ENCODE measurements around the gene NCOA7. TPM values are rescaled to one million over a fixed set of nuclear protein-coding genes. Genes with fewer than 3 reads are reported as not detected.

Gene NCOA7
- total RNA-seq, 1 experiment from 2014 or later, result 14.4 TPM

GRCh38 chr6:125959041-125959440 lies 168.3 kb downstream of the NCOA7 start:
- Mint-ChIP-seq H3K9me3 (no peaks in the 10 kb centered on the region), H3K36me3 (no peaks in the 10 kb centered on the region), H3K27me3 (ENCODE audit: low read depth) (no peaks in the 10 kb centered on the region), H3K27ac (no peak overlapping the region), H3K4me1 (peaks cover 4% of the 10 kb centered on the region; the same call in 1 of the 2 replicates), H3K4me3 (no peak overlapping the region)
- ATAC-seq, result no peak
- ChIA-PET POLR2A (interaction anchor here (1.1 kb wide), 1 partner anchor 12 kb away, joined by 6 read pairs; no protein-coding TSS in a partner anchor), CTCF (interaction anchor here (3.0 kb wide), 1 partner anchor 15 kb away, joined by 12 read pairs; no protein-coding TSS in a partner anchor)
- TF ChIP-seq NR1H2 (CRISPR knock-in tag; IDR thresholded peaks at IDR 0.05) (no peak), EMX1 (CRISPR knock-in tag; IDR thresholded peaks at IDR 0.05) (no peak), ZNF423 (CRISPR knock-in tag; IDR thresholded peaks at IDR 0.05) (no peak)
- no peak for DNase-seq (ENCODE audit: low spot score)

- Mint-ChIP-seq H3K4me3 (no peak overlapping the region), H3K9me3 (no peaks in the 10 kb centered on the region), H3K4me1 (peaks cover 1% of the 10 kb centered on the region; the same call in 1 of the 2 replicates), H3K36me3 (no peaks in the 10 kb centered on the region), H3K27me3 (ENCODE audit: low read depth) (no peaks in the 10 kb centered on the region), H3K27ac (no peak overlapping the region)
- CTCF ChIA-PET, result no interaction called here
- ATAC-seq, result no peak
- TF ChIP-seq USF1 (CRISPR knock-in tag; IDR thresholded peaks at IDR 0.05), result no peak
- TF ChIP-seq ZNF425 (CRISPR knock-in tag; conservative IDR thresholded peaks at IDR 0.05), result no peak
- TF ChIP-seq FOXK1 (CRISPR knock-in tag; IDR thresholded peaks at IDR 0.05), result no peak
- no peak for TF ChIP-seq ZNF281 (CRISPR knock-in tag; IDR thresholded peaks at IDR 0.05)
- POLR2A ChIA-PET, result no interaction called here
- DNase-seq (ENCODE audit: low spot score), result no peak
These were observed 170.4 kb downstream of the NCOA7 start for GRCh38 chr6:125961117-125961516.

GRCh38 chr6:125962900-125963497 lies 172.2 kb downstream of the NCOA7 start:
- no peak overlapping the region for H3K4me3 Mint-ChIP-seq
- H3K27ac Mint-ChIP-seq, result no peak overlapping the region
- DNase-seq (ENCODE audit: low spot score) (no peak), ATAC-seq (no peak)
- no peaks in the 10 kb centered on the region for H3K27me3 Mint-ChIP-seq (ENCODE audit: low read depth)
- H3K4me1 Mint-ChIP-seq, result no peaks in the 10 kb centered on the region
- no peaks in the 10 kb centered on the region for H3K9me3 Mint-ChIP-seq
- ChIA-PET POLR2A (no interaction called here), CTCF (interaction anchor here (1.0 to 1.4 kb wide), 2 partner anchors 57 to 74 kb away, joined by 4 read pairs; no protein-coding TSS in a partner anchor)
- H3K36me3 Mint-ChIP-seq, result no peaks in the 10 kb centered on the region
- no peak for TF ChIP-seq ZNF416 (CRISPR knock-in tag; IDR thresholded peaks at IDR 0.05)
- TF ChIP-seq CREB1 (CRISPR knock-in tag; IDR thresholded peaks at IDR 0.05), result no peak
- no peak for TF ChIP-seq FOXP4 (CRISPR knock-in tag; IDR thresholded peaks at IDR 0.05)
- TF ChIP-seq ZNF317 (CRISPR knock-in tag; IDR thresholded peaks at IDR 0.05; ENCODE audit: borderline replicate concordance, low read depth), result no peak
- no peak for TF ChIP-seq E2F5 (CRISPR knock-in tag; IDR thresholded peaks at IDR 0.05)
- TF ChIP-seq ZNF512 (CRISPR knock-in tag; IDR thresholded peaks at IDR 0.05; ENCODE audit: borderline replicate concordance), result no peak
- TF ChIP-seq HMGA2 (CRISPR knock-in tag; IDR thresholded peaks at IDR 0.05), result no peak
- no peak for TF ChIP-seq GABPB1 (CRISPR knock-in tag; IDR thresholded peaks at IDR 0.05)
- TF ChIP-seq ESRRA (CRISPR knock-in tag; IDR thresholded peaks at IDR 0.05; ENCODE audit: borderline replicate concordance), result no peak
- no peak for TF ChIP-seq SMAD4 (CRISPR knock-in tag; IDR thresholded peaks at IDR 0.05)
